IPS-20b (cell line): ENCODE data around the gene SCARF1.

Source experiments
- H3K27ac ChIP-seq: one replicate; pipeline ENCODE4 v1.5.1; 2013; ENCODE audit warnings: low read length
- H3K27me3 ChIP-seq: 2 replicates; pipeline ENCODE4 v1.6.1; 2013; ENCODE audit warnings: mild to moderate bottlenecking, low read length, inconsistent platforms; ENCODE audit not compliant: insufficient read depth
- H3K36me3 ChIP-seq: 2 replicates; pipeline ENCODE4 v1.6.1; 2013; ENCODE audit warnings: low read depth, mild to moderate bottlenecking, inconsistent platforms, low read length, moderate library complexity; ENCODE audit not compliant: insufficient read depth
- H3K4me1 ChIP-seq: 2 replicates; pipeline ENCODE4 v1.6.1; 2013; ENCODE audit warnings: mild to moderate bottlenecking, control low read depth, inconsistent platforms, low read length, moderate library complexity; ENCODE audit not compliant: insufficient read depth
- H3K4me3 ChIP-seq: 2 replicates; pipeline ENCODE4 v1.5.1; 2013; ENCODE audit warnings: mild to moderate bottlenecking, low read length, inconsistent platforms
- H3K9ac ChIP-seq: 2 replicates; pipeline ENCODE4 v1.6.1; 2013; ENCODE audit warnings: low read depth, mild to moderate bottlenecking, inconsistent platforms, low read length, moderate library complexity
- H3K9me3 ChIP-seq: 2 replicates; pipeline ENCODE4 v1.6.1; 2013; ENCODE audit warnings: mild to moderate bottlenecking, low read depth, low read length, inconsistent platforms; ENCODE audit not compliant: insufficient read depth

Gene SCARF1

GRCh38 chr17:1624650-1625049 lies 20.9 kb downstream of the SCARF1 start:
- H3K9ac ChIP-seq: no peak overlapping the region
- no peaks in the 10 kb centered on the region for H3K36me3 ChIP-seq
- no peak overlapping the region for H3K27ac ChIP-seq
- peaks cover 11% of the 10 kb centered on the region for H3K27me3 ChIP-seq
- H3K9me3 ChIP-seq: no peaks in the 10 kb centered on the region
- no peak overlapping the region for H3K4me3 ChIP-seq
- peaks cover 4% of the 10 kb centered on the region for H3K4me1 ChIP-seq

DNA sequence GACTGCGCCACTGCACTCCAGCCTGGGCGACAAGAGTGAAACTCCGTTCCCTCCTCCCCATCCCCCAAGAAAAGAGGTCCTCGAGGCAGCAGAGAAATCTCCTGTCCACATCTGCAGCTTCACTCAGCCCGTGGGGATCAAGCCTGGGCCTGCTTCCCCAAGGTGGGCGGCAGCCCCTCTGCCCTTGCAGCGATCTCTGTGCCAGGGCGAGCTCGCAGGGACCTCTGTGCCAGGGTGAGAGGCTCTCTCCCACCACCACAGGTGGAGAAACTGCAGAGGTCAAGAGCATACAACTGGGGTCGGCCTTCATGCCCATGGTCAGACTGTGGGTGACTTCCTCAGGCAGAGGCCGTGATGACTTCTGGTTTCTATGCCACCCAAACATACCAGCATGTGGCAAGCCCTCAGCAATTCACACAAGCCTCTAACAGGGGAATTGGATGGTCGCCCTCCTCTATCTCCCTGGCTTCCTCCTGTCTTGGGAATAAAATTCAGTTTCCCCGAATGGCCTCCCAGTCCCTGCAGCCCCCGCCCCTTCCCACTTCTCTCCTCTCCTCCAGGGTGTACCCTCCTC lies 22.4 kb downstream of the SCARF1 start:
- Histone ChIP-seq H3K9me3 (no peaks in the 10 kb centered on the region), H3K4me3 (no peak overlapping the region), H3K36me3 (no peaks in the 10 kb centered on the region), H3K9ac (no peak overlapping the region), H3K4me1 (peaks cover 4% of the 10 kb centered on the region), H3K27ac (no peak overlapping the region), H3K27me3 (peaks cover 7% of the 10 kb centered on the region)

- Histone ChIP-seq H3K4me3 (no peak overlapping the region), H3K9me3 (no peaks in the 10 kb centered on the region), H3K27me3 (no peaks in the 10 kb centered on the region), H3K4me1 (no peaks in the 10 kb centered on the region; the same call in none of the 2 replicates), H3K36me3 (no peaks in the 10 kb centered on the region), H3K9ac (no peak overlapping the region), H3K27ac (no peak overlapping the region)
Observed at GRCh38 chr17:1621273-1621954, 24.1 kb downstream of the SCARF1 start.

DNA sequence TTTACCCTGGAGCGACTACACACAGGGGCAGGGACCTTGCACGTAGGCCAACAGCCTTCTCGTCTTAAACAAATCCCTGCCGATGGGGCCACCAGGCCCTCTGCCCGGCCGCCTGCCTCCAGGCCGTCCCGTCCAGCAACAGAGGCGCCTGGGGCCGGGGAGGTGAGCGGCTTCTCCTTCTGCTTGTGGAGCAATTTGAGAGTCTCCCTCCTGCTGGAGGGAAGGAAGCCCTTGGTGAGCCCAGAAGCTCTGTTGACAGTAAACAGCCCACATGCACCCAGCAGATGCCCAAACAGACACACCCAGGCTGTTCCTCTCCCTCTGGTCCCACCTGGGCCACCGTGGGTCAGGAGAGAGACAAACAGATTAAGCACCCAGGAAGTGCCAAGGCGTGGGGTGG lies 25.0 kb downstream of the SCARF1 start:
- Histone ChIP-seq H3K27ac (no peak overlapping the region), H3K4me3 (no peak overlapping the region), H3K36me3 (no peaks in the 10 kb centered on the region), H3K9ac (no peak overlapping the region), H3K9me3 (no peaks in the 10 kb centered on the region), H3K4me1 (no peaks in the 10 kb centered on the region), H3K27me3 (no peaks in the 10 kb centered on the region)

- no peak overlapping the region for H3K27ac ChIP-seq
- no peaks in the 10 kb centered on the region for H3K4me1 ChIP-seq
- H3K36me3 ChIP-seq: no peaks in the 10 kb centered on the region
- H3K27me3 ChIP-seq: no peaks in the 10 kb centered on the region
- no peak overlapping the region for H3K4me3 ChIP-seq
- no peaks in the 10 kb centered on the region for H3K9me3 ChIP-seq
- no peak overlapping the region for H3K9ac ChIP-seq
Observed at GRCh38 chr17:1617620-1618174, 27.8 kb downstream of the SCARF1 start.

GRCh38 chr17:1616101-1616500 lies 29.4 kb downstream of the SCARF1 start:
- Histone ChIP-seq H3K9ac (no peak overlapping the region), H3K27me3 (no peaks in the 10 kb centered on the region), H3K9me3 (no peaks in the 10 kb centered on the region), H3K4me3 (no peak overlapping the region), H3K4me1 (no peaks in the 10 kb centered on the region), H3K27ac (no peak overlapping the region), H3K36me3 (no peaks in the 10 kb centered on the region)

DNA sequence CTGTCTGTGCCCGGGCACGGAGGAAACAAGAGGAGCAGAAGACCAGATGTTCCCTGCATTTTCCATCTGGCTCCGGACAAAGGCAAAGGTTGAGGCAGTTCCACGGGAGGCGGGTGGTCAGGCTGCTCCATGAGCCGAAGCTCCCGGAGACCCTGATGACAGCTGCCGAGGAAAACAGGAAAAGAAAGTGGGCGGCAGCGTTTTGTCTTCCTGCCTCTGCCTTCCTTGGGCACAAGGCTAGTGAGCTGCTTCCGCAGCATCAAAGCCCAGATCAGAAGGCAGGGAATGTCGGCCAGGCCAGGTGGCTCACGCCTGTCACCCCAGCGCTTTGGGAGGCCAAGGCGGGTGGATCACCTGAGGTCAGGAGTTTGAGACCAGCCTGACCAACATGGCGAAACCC lies 33.1 kb downstream of the SCARF1 start:
- Histone ChIP-seq H3K9ac (no peak overlapping the region), H3K4me3 (no peak overlapping the region), H3K4me1 (no peaks in the 10 kb centered on the region), H3K27ac (no peak overlapping the region), H3K27me3 (no peaks in the 10 kb centered on the region), H3K9me3 (no peaks in the 10 kb centered on the region), H3K36me3 (no peaks in the 10 kb centered on the region)

GRCh38 chr17:1611715-1612114 lies 33.8 kb downstream of the SCARF1 start:
- Histone ChIP-seq H3K4me3 (no peak overlapping the region), H3K27ac (no peak overlapping the region), H3K27me3 (no peaks in the 10 kb centered on the region), H3K4me1 (no peaks in the 10 kb centered on the region), H3K36me3 (no peaks in the 10 kb centered on the region), H3K9ac (no peak overlapping the region), H3K9me3 (no peaks in the 10 kb centered on the region)

DNA sequence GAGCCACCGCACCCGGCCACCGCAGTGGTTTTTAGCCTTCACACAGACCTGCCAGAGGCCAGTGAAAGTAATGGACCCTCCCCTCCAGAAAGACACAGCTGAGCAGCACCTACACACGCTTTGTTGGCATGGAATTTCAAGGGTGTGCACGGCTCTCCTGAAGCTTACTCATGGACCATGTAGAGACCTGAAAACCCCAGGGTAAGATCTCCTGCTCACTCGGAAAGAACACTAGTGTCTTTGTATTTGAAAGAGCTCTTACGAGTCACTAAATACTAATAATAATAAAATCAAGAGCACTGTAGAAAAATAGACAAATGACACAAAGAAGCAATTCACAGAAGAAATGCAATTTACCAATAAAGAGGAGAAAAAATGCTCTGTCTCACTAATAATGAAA lies 36.9 kb downstream of the SCARF1 start:
- H3K27ac ChIP-seq: no peak overlapping the region
- H3K9me3 ChIP-seq: no peaks in the 10 kb centered on the region
- no peaks in the 10 kb centered on the region for H3K27me3 ChIP-seq
- H3K36me3 ChIP-seq: no peaks in the 10 kb centered on the region
- H3K4me1 ChIP-seq: peaks cover 10% of the 10 kb centered on the region; the same call in 1 of the 2 replicates
- no peak overlapping the region for H3K4me3 ChIP-seq
- no peak overlapping the region for H3K9ac ChIP-seq

DNA sequence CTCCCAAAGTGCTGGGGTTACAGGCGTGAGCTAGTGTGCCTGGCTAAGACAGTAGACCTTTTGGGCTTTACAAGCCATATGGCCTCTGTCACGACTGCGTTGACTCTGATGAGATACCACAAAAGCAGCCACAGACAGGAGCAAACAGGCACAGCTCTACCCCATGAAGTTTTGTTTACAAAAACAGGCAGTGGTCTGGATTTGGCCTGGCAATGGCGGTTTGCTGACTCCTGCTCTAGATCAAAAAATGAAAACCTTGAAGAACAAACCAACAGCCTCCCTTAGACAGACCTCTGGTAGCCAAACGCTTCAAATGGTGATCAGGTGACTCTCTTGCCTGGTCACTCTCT lies 37.6 kb downstream of the SCARF1 start:
- no peaks in the 10 kb centered on the region for H3K27me3 ChIP-seq
- H3K27ac ChIP-seq: no peak overlapping the region
- no peaks in the 10 kb centered on the region for H3K36me3 ChIP-seq
- H3K9ac ChIP-seq: no peak overlapping the region
- peaks cover 10% of the 10 kb centered on the region; the same call in 1 of the 2 replicates for H3K4me1 ChIP-seq
- H3K4me3 ChIP-seq: no peak overlapping the region
- H3K9me3 ChIP-seq: no peaks in the 10 kb centered on the region

DNA sequence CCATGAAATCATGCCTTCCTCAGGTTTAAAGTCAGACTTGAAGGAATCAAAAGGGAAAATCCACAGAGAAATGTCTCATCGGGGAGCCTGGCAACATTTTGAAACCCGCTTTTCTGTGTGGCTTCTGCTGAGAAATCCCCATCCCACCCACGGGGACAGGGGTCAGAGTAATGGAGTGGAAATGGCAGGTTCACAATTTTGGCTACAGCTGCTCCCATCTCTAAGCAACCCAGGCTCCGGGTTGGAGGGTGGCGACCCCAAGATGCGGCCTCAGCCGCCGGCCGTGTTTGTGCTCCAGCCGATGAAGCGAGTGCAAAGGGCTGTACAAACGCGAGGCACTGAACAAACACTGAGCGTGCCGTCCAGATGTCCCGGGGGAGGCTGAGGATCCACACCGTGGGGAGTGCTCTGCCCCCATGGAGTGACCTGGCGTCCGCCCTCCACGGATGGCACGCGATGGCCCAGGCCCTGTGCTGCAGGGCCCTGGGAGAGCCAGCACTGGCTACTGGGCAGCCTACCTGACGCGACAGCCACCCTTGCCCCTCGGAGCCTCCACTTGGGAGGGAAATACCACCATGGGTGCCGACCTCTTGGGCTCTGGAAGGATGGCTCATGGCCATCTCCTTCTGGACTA lies 39.1 kb downstream of the SCARF1 start:
- Histone ChIP-seq H3K36me3 (no peaks in the 10 kb centered on the region), H3K27ac (no peak overlapping the region), H3K4me3 (no peak overlapping the region), H3K9ac (no peak overlapping the region), H3K27me3 (no peaks in the 10 kb centered on the region), H3K9me3 (0 out of 2 replicates have a peak, but pooled peaks cover 7% of the 10 kb centered on the region), H3K4me1 (peaks cover 10% of the 10 kb centered on the region; the same call in 1 of the 2 replicates)
